Left lobe of liver (tissue), 2 donors: ENCODE measurements around the gene GRAMD2B. TPM values are rescaled to one million over a fixed set of nuclear protein-coding genes. Genes with fewer than 3 reads are reported as not detected.

Source experiments
- ATAC-seq: fragments of 200-7000 bp; cut with Tn5 transposase; one replicate; pipeline ENCODE4 v1.9.1; 2020; ENCODE audit warnings: mild to moderate bottlenecking, moderate library complexity
- DNase-seq: peaks from one replicate; pipeline ENCODE4 v3.0.0-alpha.2; 2020; ENCODE audit warnings: low spot score
- total RNA-seq: library from RNA; stranded (reverse); gene quantifications from one replicate; pipeline ENCODE4 v1.2.1, GENCODE V29; 2021
- donor health status: DM: no; HTN: no; CAD: no; lungs with moderate emphysema.
- donor health status: DM: no; HTN: yes; CAD: no.

The GRAMD2B gene
- total RNA-seq, 1 donor from 2014 or later = 18.7 TPM

DNA sequence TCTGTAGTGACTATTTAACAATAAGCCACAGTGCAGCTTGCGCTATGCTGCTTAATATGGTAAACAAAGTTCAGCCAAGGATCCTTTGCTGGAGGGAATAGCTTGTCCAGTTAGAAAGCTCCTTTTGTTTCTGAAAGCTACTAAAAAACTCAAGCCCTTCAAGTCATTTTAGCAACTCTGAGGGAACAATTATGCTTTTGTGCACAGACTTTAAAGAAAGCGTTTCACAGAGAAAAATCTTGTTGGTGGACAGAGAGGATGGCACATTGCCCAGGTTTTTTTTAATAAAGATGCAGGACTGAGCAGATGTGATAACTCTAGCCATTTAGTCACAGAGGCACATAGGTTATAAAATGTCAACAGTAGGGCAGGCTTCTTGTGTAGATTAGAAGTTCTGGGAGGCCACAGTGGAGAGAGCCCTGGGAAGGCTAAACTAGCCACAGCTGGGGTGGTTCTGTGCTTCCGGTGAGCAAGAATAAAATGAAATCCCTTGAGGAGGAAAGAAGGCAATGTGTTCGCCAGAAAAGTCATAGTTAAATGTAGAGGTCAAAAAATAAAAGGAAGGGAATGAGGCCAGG is 108.4 kb downstream of the GRAMD2B start:
- ATAC-seq (no peak), DNase-seq (no peak)

DNA sequence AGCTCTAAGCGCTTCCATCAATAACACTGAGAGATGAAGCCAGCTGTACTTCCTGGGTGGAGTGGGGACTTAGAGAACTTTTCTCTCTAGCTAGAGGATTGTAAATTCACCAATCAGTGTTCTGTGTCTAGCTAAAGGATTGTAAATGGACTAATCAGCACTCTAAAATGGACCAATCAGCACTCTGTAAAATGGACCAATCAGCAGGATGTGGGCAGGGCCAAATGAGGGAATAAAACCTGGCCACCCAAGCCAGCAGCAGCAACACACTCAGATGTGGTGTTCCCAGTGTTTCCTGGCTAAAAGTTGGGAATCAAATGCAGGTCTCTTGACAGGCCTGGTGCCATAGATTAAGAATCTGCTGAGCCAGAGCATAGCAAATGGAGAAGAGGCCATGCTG is 111.3 kb downstream of the GRAMD2B start:
- DNase-seq (no peak), ATAC-seq (no peak)

DNA sequence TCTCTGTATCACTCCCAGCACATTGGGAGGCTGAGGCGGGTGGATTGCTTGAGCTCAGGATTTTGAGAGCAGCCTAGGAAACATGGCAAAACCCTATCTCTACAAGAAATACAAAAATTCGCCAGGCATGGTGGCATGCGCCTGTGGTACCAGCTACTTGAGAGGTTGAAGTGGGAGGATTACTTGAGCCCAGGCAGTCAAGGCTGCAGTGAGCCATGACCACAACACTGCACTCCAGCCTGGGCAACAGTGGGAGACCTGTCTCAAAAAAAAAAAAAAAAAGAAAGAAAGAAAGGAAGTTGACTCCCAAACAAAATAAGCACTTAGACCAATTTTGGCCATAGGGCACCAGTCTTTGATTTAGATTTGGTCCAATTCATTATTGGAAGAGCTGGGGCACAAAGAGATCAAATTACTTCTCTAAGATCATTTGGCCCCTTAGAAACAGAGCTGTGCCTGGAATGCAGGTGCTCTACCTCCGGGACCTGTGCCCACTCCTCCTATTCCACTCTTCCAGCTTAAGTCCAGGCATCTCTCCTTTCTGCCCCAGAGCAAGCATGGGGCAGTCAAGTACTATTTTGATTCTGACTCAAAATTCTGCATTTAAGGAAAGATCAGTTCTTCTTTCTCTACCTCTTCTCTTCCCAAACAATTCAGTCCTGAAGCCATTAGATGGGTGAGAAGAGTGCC is 112.8 kb downstream of the GRAMD2B start:
- no peak for DNase-seq

DNA sequence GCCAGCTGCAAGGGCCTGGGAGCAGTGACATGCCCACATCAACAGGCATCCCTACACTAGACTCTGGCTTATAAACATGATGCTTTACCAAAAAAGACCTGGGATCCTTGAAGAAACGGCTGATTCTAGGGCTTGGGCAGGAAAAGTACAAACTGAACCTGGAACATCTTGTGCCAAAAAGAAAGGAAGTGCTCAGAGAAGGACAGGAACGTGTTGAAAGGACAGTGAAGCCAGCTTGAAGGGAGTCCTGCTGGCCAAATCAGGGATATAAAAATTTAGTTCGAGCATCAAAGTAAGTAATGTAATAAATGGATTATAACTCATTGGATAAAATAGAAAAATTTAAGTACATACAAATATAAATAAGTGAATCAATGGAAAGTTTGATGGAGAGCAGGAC is 113.7 kb downstream of the GRAMD2B start:
- no peak for ATAC-seq
- no peak for DNase-seq

More for the DNA sequence above, 112.8 kb downstream of the GRAMD2B start:
- no peak for ATAC-seq

DNA sequence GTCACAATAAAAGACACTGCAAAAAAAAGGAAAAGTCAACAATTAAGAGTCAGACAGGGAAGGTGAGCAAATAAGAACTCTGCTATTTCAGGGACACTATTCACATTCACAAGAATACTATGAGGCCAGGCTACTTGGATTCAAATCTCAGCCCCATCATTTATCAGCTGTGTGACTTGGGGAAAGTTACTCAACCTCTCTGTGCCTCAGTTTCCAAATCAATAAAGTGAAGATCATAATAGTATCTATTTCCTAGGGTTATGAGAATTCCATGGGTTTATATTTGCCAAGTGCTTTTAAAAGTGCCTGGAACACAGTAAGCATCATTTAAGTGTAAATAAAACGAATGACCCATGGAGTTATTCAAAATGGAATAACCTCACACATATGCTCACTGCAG is 115.4 kb downstream of the GRAMD2B start:
- DNase-seq = no peak
- no peak for ATAC-seq

DNA sequence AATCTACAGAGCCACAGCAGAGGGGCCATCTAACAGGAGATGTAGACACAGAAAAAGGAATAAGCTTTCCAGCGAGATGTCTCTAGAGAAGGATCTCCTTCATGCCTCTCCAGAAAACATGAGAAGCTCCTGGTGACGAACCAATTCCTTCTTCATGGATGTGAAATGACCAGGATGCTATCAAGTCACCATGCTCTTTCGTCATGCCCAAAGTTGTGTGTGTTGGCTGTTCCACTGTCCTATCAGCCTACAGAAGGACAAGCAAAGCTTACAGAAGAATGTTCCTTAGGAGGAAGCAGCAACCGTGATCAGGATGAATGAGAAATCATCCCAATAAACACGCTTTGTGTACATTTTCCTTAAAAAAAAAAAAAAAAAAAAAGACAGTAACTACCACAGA is 117.4 kb downstream of the GRAMD2B start:
- no peak for DNase-seq
- ATAC-seq = no peak

DNA sequence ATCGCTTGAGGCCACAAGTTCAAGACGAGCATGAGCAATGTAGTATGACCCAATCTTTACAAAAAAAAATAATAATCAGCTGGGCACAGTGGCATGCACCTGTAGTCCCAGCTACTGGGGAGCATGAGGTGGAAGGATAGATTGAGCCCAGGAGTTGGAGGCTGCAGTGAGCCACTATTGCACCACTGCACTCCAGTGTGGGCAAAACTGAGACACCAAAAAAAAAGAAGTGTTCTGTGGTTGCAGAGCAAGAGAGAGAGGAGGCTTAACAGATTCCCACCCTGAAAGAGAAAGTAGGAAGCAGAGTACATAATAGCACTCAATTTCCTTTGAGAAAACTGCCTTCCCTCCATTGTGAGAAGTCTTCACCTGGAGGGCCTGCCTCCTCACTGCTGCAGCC is 119.2 kb downstream of the GRAMD2B start:
- DNase-seq (no peak), ATAC-seq (no peak)

DNA sequence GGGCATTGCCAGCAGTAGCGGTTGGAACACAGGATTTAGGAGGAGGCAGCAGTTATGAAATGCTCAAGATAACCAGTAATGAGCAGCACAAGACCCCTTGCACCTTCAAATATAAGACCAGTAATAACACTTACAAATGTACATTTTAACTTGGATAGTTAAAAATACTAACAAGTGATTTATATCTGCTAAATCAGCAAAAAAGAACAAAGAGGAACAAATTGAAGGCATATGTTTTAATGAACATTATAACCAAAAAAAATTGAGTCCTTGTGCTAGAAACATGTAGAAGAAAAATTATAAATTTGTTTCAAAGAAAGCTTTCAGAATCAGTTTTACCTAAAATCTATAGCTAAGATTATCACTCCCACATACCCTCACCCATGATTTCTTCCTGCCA is 119.8 kb downstream of the GRAMD2B start:
- no peak for DNase-seq
- no peak for ATAC-seq

DNA sequence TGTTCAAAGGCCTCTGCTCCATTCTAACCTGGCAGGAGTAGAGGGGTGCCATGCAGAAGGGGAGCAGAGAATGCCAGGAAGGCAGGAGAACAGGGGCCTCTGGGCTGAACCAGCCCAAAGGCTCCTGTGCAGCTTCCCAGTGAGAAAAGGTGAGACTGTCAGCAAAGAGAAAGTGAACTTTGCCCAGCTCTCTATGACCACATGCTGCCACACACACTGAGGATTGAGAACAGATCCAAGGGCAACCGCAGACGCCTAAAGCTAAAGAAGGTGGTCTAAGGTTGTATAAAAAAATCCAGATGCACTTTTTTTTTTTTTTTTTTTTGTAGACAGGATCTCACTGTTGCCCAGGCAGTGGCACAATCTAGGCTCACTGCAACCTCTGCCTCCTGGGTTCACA is 120.5 kb downstream of the GRAMD2B start:
- peak; percentile 68 for DNase-seq
- peak; percentile 89 for ATAC-seq

Other genes starting within 250 kb of the GRAMD2B start
- gene ALDH7A1, start 171.8 kb downstream of the GRAMD2B start, total RNA-seq = 128 TPM
- gene PHAX, start 177.5 kb downstream of the GRAMD2B start, total RNA-seq = 13.6 TPM